ENCODE data around the gene VGF. TPM values are rescaled to one million over a fixed set of nuclear protein-coding genes. Genes with fewer than 3 reads are reported as not detected.
"Not testable (repeated sequence)": the region's sequence is repeated elsewhere in the genome, so short reads cannot be mapped to it uniquely, and the experiment has no call there.

VGF gene
- polyA plus RNA-seq, 6 donors from 2014 or later: not detected

DNA sequence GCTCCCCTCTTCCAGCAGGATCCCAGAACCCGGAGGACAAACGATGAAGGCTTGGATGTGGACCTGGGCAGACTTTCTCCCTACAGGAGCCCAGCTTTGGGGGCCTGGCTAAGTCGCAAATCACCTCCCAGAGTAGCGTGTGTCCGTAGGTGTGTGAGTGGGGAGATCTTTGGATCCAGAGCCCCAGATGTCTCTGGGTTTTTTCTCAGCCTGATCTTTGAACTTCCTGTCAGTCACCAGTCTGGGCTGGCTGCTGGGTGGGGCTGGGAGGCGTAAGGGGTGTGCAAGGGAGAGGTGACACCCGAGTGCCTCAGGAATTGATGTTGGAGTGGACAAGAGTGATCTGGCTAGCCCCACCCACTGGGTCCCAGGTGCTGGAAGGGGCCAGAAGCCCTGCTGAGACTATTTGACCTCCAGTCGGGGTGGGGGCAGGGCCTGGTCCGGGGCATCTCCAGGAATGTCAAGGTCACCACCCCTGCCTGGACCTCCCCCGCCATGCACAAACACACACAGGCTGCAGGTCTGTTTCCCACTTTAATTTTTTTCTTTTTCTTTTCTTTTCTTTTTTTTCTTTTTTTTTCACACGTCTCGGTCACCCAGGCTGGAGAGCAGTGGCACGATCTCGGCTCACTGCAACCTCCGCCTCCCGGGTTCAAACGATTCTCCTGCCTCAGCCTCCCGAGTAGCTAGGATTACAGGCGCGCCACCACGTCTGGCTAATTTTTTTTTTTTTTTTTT, 35.7 kb upstream of the VGF start, which contains the start of gene MOGAT3:
Gene MOGAT3 (minus strand): TSS at position 175 of the 738 bp plus-strand sequence. CDS start 182 bp downstream, outside the sequence.
- Mint-ChIP-seq H3K9me3 (no peaks in the 10 kb centered on the region), H3K4me3 (peak within 1 kb of the TSS in 5 of 8 donors; percentile 22 to 74 (median 48)), H3K4me1 (peaks cover 14 to 25% (median 23%) of the 10 kb centered on the region in 3 donors), H3K27me3 (peaks cover 0 to 56% (median 33%) of the 10 kb centered on the region in 3 donors), H3K36me3 (peaks cover 0 to 1% of the 10 kb centered on the region in 2 donors), H3K27ac (peak within 1 kb of the TSS in 2 of 6 donors; percentile 79 to 89)
- DNase-seq (no peak), ATAC-seq (ENCODE audit: low read depth in 2 of 2) (no peak)

DNA sequence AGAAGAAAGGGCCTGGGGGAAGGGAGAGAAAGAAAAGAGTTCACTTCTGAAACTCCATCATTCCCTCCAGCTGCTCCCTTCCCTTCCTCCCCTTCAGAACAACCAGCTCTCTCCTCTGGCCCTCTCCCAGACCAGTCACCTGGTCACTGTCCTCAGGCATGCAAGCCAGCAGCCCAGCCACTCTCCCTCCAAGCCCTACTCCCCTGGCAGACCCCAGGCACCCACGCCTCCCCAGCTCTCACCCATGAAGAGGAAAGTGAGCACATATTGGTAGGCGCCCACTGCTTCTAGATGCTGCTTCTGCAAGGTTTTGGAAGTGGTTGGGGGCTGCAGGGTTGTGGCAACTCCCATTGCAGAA, 35.1 kb upstream of the VGF start:
- Mint-ChIP-seq H3K9me3 (no peaks in the 10 kb centered on the region), H3K36me3 (no peaks in the 10 kb centered on the region), H3K4me3 (peak overlapping the region in 1 of 8 donors; percentile 54), H3K27ac (peak overlapping the region in 1 of 6 donors; percentile 79), H3K4me1 (peaks cover 14 to 25% (median 23%) of the 10 kb centered on the region in 3 donors), H3K27me3 (peaks cover 0 to 60% (median 33%) of the 10 kb centered on the region in 3 donors)
- DNase-seq (no peak), ATAC-seq (ENCODE audit: low read depth in 2 of 2) (no peak)

DNA sequence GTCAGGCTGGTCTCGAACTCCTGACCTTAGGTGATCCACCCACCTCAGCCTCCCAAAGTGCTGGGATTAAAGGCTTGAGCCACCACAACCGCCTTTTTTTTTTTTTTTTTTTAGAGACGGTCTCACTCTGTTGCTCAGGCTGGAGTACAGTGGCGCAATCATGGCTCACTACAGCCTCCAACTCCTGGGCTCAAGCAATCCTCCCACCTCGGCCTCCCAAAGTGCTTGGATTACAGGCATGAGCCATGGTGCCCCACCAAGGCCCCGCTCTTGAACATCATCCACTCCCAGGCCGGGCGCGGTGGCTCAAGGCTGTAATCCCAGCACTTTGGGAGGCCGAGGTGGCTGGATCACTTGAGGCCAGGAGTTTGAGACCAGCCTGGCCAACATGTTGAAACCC, 34.2 kb upstream of the VGF start:
- Mint-ChIP-seq H3K4me1 (peaks cover 14 to 25% (median 23%) of the 10 kb centered on the region in 3 donors), H3K27me3 (peaks cover 0 to 64% (median 33%) of the 10 kb centered on the region in 3 donors)
- H3K36me3 Mint-ChIP-seq; DNase-seq; H3K4me3 Mint-ChIP-seq; H3K9me3 Mint-ChIP-seq; ATAC-seq (ENCODE audit: low read depth in 2 of 2); H3K27ac Mint-ChIP-seq: not testable (repeated sequence)

DNA sequence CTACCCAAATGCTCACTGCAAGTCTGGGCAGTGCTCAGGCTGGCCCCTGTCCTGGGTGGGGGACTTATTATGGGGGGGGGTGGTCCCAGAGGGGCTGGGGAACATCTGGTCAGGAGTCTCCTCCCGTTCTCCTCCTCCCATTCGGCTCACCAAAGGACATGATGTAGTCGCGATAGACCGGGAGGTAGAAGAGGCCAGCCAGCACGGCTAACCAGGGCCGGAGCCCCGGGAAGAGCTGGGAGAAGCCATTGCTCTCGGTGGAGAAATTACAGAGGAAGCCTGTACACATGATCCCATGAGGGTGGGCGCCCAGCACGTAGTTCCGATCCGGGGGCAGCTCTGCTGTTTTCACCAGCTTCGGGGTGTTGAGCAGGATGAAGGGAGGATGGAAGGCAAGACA, 33.1 kb upstream of the VGF start:
- DNase-seq (no peak), ATAC-seq (ENCODE audit: low read depth in 2 of 2) (no peak)
- Mint-ChIP-seq H3K36me3 (no peaks in the 10 kb centered on the region), H3K27me3 (peaks cover 0 to 56% (median 27%) of the 10 kb centered on the region in 3 donors), H3K4me3 (peak overlapping the region in 1 of 8 donors; percentile 44), H3K9me3 (no peaks in the 10 kb centered on the region), H3K4me1 (peaks cover 11 to 17% (median 15%) of the 10 kb centered on the region in 3 donors), H3K27ac (no peak overlapping the region)

DNA sequence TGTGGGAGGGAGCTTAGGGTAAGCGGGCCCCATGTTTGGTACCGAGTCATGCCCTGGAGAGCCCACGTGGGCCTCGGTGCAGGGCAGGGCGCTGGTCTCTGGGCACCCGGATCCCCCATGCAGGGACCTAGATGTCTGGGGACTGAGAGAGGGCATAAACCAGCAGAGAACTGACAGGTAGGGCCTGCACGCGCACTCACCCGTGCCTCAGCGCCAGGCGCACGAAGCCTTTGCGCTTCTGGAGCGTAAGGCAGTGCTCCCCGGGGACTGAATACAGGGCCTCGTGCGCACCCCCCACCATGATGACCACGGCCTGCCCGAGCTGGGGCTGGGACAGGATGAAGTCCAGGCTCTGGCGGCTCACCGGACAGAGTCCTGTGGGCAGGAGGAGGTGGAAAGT, 32.6 kb upstream of the VGF start:
- no peaks in the 10 kb centered on the region for H3K9me3 Mint-ChIP-seq
- no peak for DNase-seq
- H3K27ac Mint-ChIP-seq: no peak overlapping the region
- peaks cover 0 to 54% (median 23%) of the 10 kb centered on the region in 3 donors for H3K27me3 Mint-ChIP-seq
- no peaks in the 10 kb centered on the region for H3K36me3 Mint-ChIP-seq
- no peak for ATAC-seq (ENCODE audit: low read depth in 2 of 2)
- H3K4me3 Mint-ChIP-seq: no peak overlapping the region
- peaks cover 9 to 17% (median 11%) of the 10 kb centered on the region in 3 donors for H3K4me1 Mint-ChIP-seq

DNA sequence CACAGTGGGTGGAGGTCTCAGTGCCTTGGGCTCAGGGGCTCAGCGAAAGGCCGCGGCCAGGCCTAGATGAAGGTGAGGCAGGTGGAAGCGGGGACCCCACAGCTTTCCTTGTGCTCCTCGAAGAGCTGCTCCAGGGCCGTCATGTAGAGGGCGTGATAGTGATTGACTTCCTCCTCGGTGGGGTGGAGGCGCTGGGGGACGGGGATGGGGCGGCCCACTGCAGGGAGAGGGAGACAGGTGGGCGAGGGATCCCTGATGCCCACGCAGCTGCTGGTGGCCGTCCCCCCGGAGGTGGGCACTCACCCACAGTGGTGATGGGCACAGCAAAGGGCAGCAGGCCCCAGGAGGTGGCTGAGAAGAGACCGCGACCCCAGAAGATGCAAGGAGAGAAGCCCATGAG, 30.5 kb upstream of the VGF start:
- Mint-ChIP-seq H3K27ac (no peak overlapping the region), H3K4me3 (no peak overlapping the region), H3K4me1 (peaks cover 4 to 8% (median 6%) of the 10 kb centered on the region in 3 donors), H3K9me3 (peaks cover 0 to 1% (median 0%) of the 10 kb centered on the region in 7 donors), H3K27me3 (peaks cover 4 to 36% (median 10%) of the 10 kb centered on the region in 3 donors), H3K36me3 (no peaks in the 10 kb centered on the region)
- no peak for DNase-seq
- ATAC-seq (ENCODE audit: low read depth in 2 of 2): no peak

DNA sequence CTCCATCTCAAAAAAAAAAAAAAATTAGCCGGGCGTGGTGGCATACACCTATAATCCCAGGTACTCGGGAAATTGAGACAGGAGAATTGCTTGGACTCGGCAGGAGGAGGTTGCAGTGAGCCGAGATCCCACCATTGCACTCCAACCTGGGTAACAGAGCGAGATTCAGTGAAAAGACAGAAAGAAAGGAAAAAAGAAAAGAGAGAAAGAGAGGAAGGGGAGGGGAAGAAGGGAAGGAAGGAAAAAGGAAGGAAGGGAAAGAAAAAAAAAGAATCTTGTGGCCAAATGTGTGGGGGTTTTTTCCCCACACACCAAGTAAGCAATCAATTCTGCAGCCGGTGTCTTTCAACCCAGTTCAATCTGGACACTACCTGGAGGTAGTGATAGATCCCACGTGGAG, 23.7 kb upstream of the VGF start:
- Mint-ChIP-seq H3K27ac (peak overlapping the region in 1 of 6 donors; percentile 64), H3K36me3 (no peaks in the 10 kb centered on the region), H3K27me3 (peaks cover 17 to 22% (median 21%) of the 10 kb centered on the region in 3 donors), H3K4me3 (no peak overlapping the region), H3K9me3 (peaks cover 0 to 2% (median 0%) of the 10 kb centered on the region in 7 donors), H3K4me1 (peaks cover 0 to 5% (median 3%) of the 10 kb centered on the region in 3 donors)
- ATAC-seq (ENCODE audit: low read depth in 2 of 2) (no peak), DNase-seq (no peak)

DNA sequence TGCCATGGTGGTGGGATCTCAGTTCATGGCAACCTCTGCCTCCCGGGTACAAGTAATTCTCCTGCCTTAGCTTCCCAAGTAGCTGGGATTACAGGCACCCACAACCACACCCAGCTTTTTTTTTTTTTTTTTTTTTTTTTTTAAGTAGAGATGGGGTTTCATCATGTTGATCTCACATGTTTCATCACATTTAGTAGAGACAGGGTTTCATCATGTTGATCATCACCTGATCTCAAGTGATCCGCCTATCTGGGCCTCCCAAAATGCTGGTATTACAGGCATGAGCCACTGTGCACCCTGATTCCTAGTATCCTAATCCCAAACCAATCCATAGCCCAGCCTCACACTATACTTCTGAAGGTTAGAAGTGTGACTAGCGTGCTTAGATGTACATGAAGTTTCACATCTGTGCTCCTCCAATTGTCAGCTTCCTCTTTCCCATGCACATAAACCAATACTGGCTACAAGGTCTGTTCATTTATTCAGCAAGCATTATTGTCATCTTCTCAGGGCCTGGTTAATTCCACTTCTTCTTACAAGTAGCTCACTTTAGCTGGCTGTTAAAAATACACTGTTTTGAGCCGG, 21.6 kb upstream of the VGF start:
- Mint-ChIP-seq H3K9me3 (peaks cover 0 to 9% (median 0%) of the 10 kb centered on the region in 7 donors), H3K36me3 (peaks cover 0 to 5% of the 10 kb centered on the region in 2 donors), H3K4me3 (no peak overlapping the region), H3K27me3 (peaks cover 23 to 32% (median 30%) of the 10 kb centered on the region in 3 donors), H3K27ac (peak overlapping the region in 1 of 6 donors; percentile 75), H3K4me1 (peaks cover 0 to 8% (median 0%) of the 10 kb centered on the region in 3 donors)
- DNase-seq: no peak
- peak; percentile 46 to 57 for ATAC-seq (ENCODE audit: low read depth in 2 of 2)

DNA sequence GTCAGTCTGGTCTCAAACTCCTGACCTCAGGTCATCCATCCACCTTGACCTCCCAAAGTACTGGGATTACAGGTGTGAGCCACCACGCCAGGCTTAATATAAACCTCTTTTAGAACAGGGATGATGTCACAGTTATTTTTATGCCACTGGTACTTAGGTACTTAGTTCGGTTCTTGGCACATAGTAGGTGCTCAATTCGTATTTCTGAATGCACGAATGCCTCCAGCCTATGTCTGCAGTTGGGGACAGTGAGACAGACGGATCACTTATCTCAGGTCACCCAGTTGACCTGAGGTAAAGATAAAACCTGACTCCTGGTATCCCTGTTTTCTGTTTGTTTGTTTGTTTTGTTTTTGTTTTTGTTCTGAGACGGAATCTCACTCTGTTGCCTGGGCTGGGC, 20.8 kb upstream of the VGF start:
- no peak overlapping the region for H3K4me3 Mint-ChIP-seq
- H3K27ac Mint-ChIP-seq: no peak overlapping the region
- H3K9me3 Mint-ChIP-seq: peaks cover 0 to 9% (median 0%) of the 10 kb centered on the region in 7 donors
- H3K4me1 Mint-ChIP-seq: peaks cover 0 to 8% (median 0%) of the 10 kb centered on the region in 3 donors
- DNase-seq (no peak), ATAC-seq (ENCODE audit: low read depth in 2 of 2) (no peak)
- H3K36me3 Mint-ChIP-seq: peaks cover 0 to 5% of the 10 kb centered on the region in 2 donors
- H3K27me3 Mint-ChIP-seq: peaks cover 24 to 37% (median 34%) of the 10 kb centered on the region in 3 donors

DNA sequence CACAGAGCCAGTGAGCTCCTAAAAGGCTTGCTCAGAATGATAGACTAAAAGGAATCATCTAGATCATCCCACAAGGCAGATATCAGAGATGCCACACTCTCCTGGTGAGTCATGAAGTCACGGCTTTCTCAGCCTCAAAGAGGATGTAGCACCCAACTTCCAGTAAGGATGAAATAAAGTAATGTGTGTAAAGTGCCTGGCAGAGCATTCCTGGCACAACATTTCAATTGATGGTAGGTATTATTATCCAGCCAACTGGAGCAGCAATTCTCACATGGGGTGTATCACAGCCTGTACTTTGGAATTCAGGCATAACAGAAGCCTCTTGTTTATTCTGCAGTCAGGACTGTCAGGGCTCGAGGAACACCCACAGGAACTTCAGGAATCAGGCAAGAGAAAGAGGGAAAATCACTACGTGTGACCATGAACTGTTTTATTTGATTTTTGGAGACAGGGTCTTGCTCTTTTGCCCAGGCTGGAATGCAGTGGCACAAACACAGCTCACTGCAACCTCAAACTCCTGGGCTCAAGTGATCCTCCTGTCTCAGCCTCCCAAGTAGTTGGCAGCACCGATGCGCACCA, 20.0 kb upstream of the VGF start:
- Mint-ChIP-seq H3K27ac (no peak overlapping the region), H3K36me3 (peaks cover 0 to 5% of the 10 kb centered on the region in 2 donors), H3K4me3 (no peak overlapping the region), H3K9me3 (peaks cover 0 to 12% (median 0%) of the 10 kb centered on the region in 7 donors), H3K4me1 (peaks cover 0 to 15% (median 4%) of the 10 kb centered on the region in 3 donors), H3K27me3 (peaks cover 29 to 45% (median 43%) of the 10 kb centered on the region in 3 donors)
- DNase-seq (no peak), ATAC-seq (ENCODE audit: low read depth in 2 of 2) (no peak)

DNA sequence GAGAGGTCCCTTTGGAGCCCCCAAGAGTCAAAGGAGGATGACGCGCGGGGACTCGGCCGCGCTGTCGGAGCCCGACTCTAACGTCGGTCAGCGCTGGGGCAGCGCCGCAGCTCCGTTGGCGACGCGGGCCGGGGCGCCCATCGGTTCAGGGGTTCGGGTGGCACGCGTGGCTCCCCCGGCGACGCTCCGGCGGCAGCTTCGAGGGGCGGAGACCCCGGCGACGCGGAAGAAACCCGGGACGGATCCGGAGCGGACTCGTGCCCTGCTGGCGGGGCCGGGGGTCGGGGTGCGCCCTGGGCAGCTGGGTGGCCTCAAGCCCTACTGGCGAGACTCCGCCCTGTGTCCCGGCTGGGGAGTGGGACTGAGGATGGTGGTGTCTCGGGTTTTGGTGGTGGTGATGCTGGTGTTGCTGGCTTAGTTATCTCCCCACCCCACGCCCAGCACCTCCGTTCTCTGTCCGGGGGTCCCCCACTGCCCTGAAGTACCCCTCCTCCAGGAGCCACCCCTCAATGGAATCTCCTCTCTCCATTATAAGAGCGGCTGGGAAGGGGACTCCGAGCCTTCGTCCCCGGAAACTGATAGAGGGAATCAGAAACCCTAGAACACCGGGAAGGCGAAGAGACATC, 14.9 kb upstream of the VGF start, which contains the start of gene NAT16:
Gene NAT16 (minus strand): TSS at position 164 of the 626 bp plus-strand sequence. CDS start 5,486 bp downstream, outside the sequence.
- Mint-ChIP-seq H3K9me3 (peaks cover 0 to 12% (median 0%) of the 10 kb centered on the region in 7 donors), H3K27ac (peak within 1 kb of the TSS in 1 of 6 donors; percentile 7), H3K4me1 (peaks cover 6 to 25% (median 23%) of the 10 kb centered on the region in 3 donors), H3K4me3 (peak within 1 kb of the TSS in 7 of 8 donors; percentile 55 to 84 (median 71)), H3K36me3 (peaks cover 0 to 5% of the 10 kb centered on the region in 2 donors), H3K27me3 (peaks cover 52 to 81% (median 78%) of the 10 kb centered on the region in 3 donors)
- ATAC-seq (ENCODE audit: low read depth in 2 of 2) (no peak), DNase-seq (no peak)

DNA sequence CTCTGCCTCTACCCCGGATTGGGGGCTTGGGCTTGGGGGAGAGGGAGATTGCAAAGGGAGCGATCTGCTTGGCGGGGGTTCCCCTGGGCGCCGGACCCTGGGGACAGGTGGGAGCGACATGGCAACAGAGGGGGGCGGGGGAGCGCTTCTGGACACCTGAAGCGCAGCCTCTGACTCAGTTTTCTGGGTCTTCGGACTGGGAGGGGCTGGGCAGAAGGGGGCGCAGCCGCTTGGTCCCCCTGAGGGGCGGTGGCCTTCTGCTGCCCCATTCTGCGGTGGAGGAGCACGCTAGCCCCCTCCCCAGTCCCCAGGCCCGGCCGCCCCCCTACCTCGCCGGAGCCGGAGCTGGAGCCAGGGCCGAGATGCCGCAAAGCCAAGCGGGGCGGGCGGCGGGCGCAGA, 14.3 kb upstream of the VGF start:
- peaks cover 0 to 12% (median 0%) of the 10 kb centered on the region in 7 donors for H3K9me3 Mint-ChIP-seq

More for the DNA sequence above, 14.3 kb upstream of the VGF start:
- Mint-ChIP-seq H3K27me3 (peaks cover 53 to 82% (median 78%) of the 10 kb centered on the region in 3 donors), H3K36me3 (peaks cover 0 to 5% of the 10 kb centered on the region in 2 donors), H3K27ac (peak overlapping the region in 1 of 6 donors; percentile 7), H3K4me3 (peak overlapping the region in 5 of 8 donors; percentile 2 to 71 (median 49)), H3K4me1 (peaks cover 6 to 25% (median 23%) of the 10 kb centered on the region in 3 donors)
- ATAC-seq (ENCODE audit: low read depth in 2 of 2) (no peak), DNase-seq (no peak)

Data from naive B cell (primary cell).